HG03354 (cell line): ENCODE data around the gene MAP6.

Experiments used
- ATAC-seq: cut with Tn5 transposase; IDR thresholded peaks from one replicate; pipeline ENCODE4 v1.9.1; 2021; ENCODE audit warnings: mild to moderate bottlenecking; ENCODE audit not compliant: unreplicated experiment, poor library complexity, severe bottlenecking

Gene MAP6

GRCh38 chr11:75558939-75559843, 109.6 kb downstream of the MAP6 start:
- no peak for ATAC-seq

DNA sequence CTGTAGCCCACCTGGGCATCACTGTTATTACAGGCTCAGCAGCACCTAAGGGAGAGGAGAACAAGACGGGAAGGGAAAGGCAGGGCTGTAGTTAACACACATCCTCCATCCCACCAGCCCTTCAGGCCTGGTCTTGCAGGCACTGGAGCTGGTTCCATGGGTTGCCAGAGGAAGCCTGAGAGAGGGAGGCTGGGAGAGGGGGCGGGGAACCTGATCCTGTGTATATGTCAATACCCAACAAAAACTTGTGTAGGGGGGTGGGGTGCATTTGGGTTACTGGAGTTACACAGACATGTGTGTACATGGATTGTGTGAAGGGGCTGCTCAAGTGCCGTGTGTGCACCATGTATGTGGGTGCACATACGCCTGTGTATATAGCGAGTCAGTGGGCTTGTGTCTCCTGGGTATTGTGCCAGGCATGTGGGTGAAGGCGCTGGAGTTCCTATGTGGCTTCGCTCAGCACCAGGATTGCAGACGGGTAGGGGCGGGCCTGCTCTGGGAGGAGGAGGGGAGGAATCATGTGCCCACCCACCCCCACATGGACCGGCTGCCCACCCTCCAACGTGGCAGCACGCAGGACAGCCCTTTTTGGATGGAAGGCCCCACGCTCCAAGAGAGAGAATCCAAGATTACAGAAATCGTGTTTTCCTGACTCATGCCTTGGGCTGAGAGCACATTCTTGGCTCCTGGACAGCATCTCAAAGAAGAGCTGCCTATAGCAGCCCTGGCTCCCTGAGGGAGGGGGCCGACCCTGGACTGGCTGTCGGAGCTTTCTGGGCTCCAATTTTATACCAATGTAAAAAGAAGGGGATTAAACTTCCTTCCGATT, 111.0 kb downstream of the MAP6 start:
- ATAC-seq: no peak

DNA sequence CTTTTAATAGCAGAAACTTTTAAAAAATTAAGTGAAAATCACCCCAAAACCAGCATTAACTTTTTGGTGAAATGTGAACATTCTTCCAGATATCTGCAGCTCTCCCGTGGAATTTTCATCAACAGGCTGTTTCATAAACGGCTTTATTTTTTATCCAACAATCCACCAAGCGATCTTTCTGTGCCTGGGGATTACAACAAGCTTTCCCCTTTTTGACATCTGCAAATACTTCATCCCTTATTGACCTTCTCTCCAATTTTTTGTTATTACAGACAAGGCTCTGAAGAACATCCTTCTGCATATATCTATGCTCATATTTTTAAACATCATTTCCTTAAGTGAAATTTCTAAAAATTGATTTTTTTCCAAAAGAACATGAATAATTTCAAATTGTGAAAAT, 112.6 kb downstream of the MAP6 start:
- ATAC-seq: no peak

- ATAC-seq: no peak
Observed at GRCh38 chr11:75555079-75555811, 113.6 kb downstream of the MAP6 start.

DNA sequence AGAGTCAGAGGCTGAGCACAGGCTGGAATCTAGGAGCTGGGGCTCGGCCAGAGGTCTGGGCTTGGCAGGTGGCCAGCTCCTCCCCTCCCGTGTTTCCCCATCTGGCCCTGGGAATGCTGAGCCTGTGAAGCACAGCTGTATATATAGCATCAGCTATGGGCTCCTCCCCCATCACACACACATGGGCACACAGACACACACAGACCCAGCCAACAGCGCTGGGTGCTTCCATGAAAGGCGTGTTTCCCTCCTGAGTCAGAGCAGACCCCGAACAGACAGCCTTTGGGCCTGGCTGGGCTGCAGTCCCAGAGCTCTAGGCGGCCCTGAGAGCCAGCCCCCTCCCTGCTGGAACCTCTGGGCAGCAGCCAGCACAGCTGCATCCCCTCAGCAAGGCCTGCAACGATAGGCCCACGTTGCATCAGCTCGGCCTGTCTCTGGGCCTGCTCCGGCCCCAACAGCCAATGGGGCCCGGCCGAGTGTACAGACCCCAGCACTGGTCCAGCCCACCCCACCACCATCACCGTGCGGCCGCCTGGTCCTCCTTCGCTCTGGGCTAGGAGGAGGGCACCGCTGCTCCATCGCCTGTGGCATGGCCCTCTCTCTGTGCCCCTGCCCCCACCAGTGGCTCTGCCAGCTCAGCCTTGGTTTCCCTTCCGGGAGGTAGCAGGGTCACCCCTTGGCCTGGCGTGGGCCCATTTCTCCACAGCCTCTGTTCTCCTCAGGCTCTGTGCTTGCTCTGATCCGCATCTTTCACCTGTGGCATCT, 114.4 kb downstream of the MAP6 start:
- ATAC-seq: no peak

- ATAC-seq: no peak
Observed at GRCh38 chr11:75553889-75554257, 115.0 kb downstream of the MAP6 start.

- no peak for ATAC-seq
Observed at GRCh38 chr11:75553182-75553581, 115.7 kb downstream of the MAP6 start.

DNA sequence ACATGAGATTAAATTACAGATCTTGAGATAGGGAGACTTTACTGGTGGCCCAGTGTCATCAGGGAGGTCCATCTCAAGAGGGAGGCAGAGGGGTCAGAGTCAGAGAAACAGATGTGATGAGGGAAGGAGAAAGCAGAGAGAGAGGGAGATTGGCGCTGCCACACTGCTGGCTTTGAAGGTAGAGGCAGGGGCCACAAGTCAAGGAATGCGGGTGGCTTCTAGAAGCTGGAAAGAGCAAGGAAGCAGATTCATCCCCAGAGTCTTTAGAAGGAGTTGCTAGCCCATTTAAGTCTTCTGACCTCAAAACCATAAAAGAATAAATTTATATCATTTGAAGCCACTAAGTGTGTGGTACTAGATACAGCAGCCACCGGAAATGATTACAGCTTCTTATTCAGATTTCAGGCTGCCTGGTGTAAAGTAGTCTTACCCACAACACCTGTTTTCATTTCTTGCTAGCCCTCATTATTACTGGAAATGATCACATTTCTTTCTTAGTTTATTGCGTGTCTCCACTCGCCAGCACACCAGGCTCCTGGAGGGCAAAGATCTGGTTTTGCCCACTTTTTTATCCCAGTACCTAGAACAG, 119.4 kb downstream of the MAP6 start:
- no peak for ATAC-seq

DNA sequence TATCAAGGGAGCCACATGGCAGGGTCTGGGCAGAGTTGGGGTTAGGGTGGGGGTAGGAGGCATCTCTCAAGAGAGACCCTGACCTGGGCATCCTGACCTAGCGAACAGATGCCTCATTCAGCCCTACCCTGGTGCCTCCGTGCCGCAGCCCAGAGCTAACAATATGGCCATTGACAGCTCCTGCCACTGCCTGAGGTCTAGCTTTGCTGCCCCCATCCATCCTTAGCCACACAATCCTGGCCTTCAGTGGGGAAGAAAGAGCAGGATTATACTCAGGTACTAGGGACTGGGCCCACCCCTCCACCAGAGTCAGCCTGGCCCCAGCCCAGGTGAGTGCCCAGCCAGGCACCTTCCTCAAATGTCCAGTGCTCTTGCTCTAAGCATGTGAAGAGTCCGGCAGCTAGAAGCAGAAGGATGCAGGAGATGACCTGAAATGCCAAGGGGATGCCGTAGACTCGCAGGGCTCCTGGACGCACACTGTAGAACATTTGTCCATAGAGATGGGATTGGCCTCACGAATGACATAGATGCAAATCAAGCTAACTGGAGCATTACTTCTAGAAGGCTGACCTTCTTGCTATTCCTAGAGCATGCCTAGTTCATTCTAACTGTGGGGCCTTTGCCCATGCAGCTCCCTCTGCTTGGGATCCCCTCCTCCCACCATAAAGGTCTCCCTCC, 120.1 kb downstream of the MAP6 start:
- ATAC-seq: no peak

- ATAC-seq: no peak
Observed at GRCh38 chr11:75547617-75548058, 121.2 kb downstream of the MAP6 start.

DNA sequence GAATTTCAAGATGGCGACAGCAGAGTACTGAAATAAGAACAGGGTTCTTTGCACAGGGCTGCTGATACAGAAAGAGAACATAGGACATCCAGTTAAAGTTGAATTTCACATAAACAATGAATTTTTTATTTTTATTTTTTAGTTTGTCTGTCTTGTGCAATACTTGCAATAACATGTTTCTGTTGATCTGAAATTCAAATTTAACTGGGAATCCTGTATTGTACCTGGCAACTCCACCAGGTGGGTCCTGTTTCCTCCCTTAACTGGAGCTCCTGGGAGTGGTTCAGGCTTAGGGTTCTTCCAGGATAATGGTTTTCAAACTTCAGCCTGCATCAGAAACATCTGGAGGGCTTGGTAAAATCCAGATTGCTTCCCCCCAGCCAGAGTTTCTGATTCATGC, 121.7 kb downstream of the MAP6 start:
- ATAC-seq: no peak

DNA sequence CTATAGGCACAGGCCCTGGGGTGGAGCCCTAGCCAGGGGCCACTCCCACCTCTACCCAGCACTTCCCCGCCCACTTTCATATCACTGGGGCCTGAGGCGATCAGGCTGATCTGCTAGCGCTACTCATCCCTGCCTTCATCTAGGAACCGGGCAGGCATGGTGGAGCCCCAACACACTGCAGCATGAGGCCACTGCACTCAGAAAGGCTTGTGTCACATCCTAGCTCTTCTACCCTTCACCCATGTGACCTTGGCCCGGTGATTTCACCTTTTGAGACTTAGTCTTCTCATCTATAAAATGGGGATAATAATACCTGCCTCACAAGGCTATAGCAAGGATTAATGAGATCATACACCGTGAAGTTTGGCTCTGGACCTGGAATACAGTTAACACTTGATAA, 125.0 kb downstream of the MAP6 start:
- ATAC-seq: no peak

DNA sequence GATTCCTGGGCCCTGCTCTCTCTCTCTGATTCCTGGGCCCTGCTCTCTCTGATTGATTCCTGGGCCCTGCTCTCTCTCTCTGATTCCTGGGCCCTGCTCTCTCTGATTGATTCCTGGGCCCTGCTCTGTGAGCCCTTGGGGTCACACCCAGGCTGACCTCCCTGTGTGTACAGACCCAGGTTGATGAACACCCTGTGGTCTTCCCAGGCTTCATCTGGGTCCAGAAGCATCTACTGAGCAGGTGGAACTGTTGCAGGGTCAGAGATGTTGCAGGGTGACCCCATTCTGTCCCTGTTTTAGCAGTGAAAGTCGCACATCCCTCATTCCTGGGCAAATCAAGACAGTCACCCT, 126.8 kb downstream of the MAP6 start:
- ATAC-seq: no peak

DNA sequence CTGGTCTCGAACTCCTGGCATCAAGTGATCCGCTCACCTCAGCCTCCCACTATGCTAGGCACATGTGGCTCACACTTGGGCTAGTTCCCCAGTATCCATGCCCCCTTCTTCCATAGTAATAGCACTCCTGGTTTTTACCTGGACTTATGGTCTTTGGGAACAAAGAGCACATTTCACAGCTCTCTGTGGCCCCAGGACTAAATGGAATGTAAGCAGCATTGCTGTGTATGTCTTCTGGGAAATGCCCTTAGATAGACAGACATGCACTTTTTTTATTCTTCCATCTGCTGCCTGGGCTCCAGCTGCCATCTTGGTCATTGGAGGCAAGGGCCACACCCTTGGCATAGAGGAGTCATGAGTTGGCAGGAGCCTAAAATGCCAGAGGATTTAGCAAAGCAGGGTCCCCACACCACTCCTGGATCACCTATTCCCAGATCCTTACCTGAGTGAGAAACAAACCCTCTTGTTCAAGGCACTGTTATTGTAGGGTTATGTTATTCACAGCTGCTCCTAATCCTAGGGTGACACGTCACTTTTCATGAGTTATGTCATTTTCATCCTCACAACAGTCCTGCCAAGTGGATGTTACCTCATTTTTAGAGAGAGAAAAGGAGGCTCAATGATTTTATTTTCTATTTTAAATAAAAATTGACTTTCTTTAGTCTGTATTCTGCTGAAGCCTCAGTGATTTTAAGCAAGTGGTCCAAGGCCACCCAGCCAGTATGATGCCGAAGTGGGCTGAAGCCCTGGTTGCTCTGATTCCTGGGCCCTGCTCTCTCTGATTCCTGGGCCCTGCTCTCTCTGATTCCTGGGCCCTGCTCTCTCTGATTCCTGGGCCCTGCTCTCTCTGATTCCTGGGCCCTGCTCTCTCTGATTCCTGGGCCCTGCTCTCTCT, 127.4 kb downstream of the MAP6 start:
- no peak for ATAC-seq

- no peak for ATAC-seq
Observed at GRCh38 chr11:75539459-75540334, 129.1 kb downstream of the MAP6 start.

GRCh38 chr11:75538150-75538942, 130.5 kb downstream of the MAP6 start:
- no peak for ATAC-seq
